HCT116 (cell line): ENCODE results near the gene FRMD4A. TPM values are rescaled to one million over a fixed set of nuclear protein-coding genes. Genes with fewer than 3 reads are reported as not detected.

Experiments used
- ATAC-seq: fragments of 200-7000 bp; cut with Tn5 transposase; 2 replicates; pipeline ENCODE4 v1.9.1; 2020; ENCODE audit warnings: mild to moderate bottlenecking, moderate library complexity
- BruUV-seq: library from RNA; stranded (reverse); fragments of 400-500 nt; replicated peaks from 2 replicates; lab custom pipeline; 2021; lab: Mats Ljungman, UMichigan
- CTCF ChIA-PET: fragments of 300-600 bp; sonication (Branson Sonifier 250); formaldehyde crosslinking; loops from one replicate; lab custom pipeline; 2021; ENCODE audit warnings: antibody characterized with exemption; lab: Charles Lee
- POLR2A ChIA-PET: fragments of 300-600, 350-600 bp; sonication (Branson Sonifier 250); formaldehyde crosslinking; loops from one replicate; lab custom pipeline; 2021; ENCODE audit warnings: antibody characterized with exemption; lab: Charles Lee
- RAD21 ChIA-PET, 2 experiments: fragments of 300-600 bp; sonication (Branson Sonifier 250); formaldehyde crosslinking; loops; one replicate each; lab custom pipeline; 2023; ENCODE audit warnings: low total read pairs in 2 of 2; ENCODE audit not compliant: uncharacterized antibody in 2 of 2, unreplicated experiment in 2 of 2, low non-redundant PET in 1 of 2; lab: Charles Lee
- DNase-seq: peaks from one replicate; pipeline ENCODE4 v3.0.0-alpha.2; 2010; ENCODE audit warnings: low read depth, low spot score
- H2AFZ ChIP-seq: fragments of 200-600 bp; shearing (Covaris generic), sonication (generic); 2 replicates; pipeline ENCODE4 v1.6.1; 2017; ENCODE audit warnings: low read depth, mixed run types, mixed read lengths, antibody characterized with exemption, low read length; ENCODE audit not compliant: poor library complexity, severe bottlenecking
- H3K27ac ChIP-seq: 2 replicates; pipeline ENCODE4 v1.5.1; 2012; ENCODE audit warnings: low read depth, low read length
- H3K27me3 ChIP-seq: fragments of 200-600 bp; sonication (generic); 2 replicates; pipeline ENCODE4 v1.6.1; 2016; ENCODE audit warnings: mixed run types, low read length, mixed read lengths; ENCODE audit not compliant: insufficient read depth
- H3K36me3 ChIP-seq, 2 experiments: fragments of 200-500 bp in 1 of 2; fragments of 200-600 bp in 1 of 2; sonication (Bioruptor generic) in 1 of 2; sonication (generic) in 1 of 2; 2 replicates each; pipeline versions ENCODE4 v1.5.1 to v1.6.1; 2014 to 2016; ENCODE audit warnings: low read length in 2 of 2, inconsistent platforms in 1 of 2, mixed read lengths in 1 of 2, mixed run types in 1 of 2; ENCODE audit not compliant: insufficient read depth in 2 of 2, control insufficient read depth in 1 of 2
- H3K4me1 ChIP-seq, 2 experiments: fragments of 200-600 bp in 1 of 2; sonication (generic) in 1 of 2; 2 replicates each; pipeline versions ENCODE4 v1.5.1 to v1.6.1; 2012 to 2017; ENCODE audit warnings: low read length in 2 of 2, inconsistent platforms in 1 of 2, mild to moderate bottlenecking in 1 of 2, mixed read lengths in 1 of 2, mixed run types in 1 of 2, moderate library complexity in 1 of 2; ENCODE audit not compliant: insufficient read depth in 2 of 2, control insufficient read depth in 1 of 2
- H3K4me2 ChIP-seq: fragments of 200-600 bp; sonication (generic); 2 replicates; pipeline ENCODE4 v1.6.1; 2017; ENCODE audit warnings: mixed run types, low read length, mixed read lengths
- H3K4me3 ChIP-seq, 2 experiments: fragments of 200-600 bp in 1 of 2; sonication (generic) in 1 of 2; replicated peaks in 1 of 2; 2 replicates each; pipeline ENCODE4 v1.5.1; 2011 to 2016; ENCODE audit warnings: low read length in 2 of 2, control low read depth in 1 of 2, low read depth in 1 of 2, mild to moderate bottlenecking in 1 of 2, mixed read lengths in 1 of 2, mixed run types in 1 of 2
- H3K79me2 ChIP-seq: fragments of 200-600 bp; sonication (generic); 2 replicates; pipeline ENCODE4 v1.6.1; 2017; ENCODE audit warnings: mild to moderate bottlenecking, mixed run types, low read length, moderate library complexity, mixed read lengths; ENCODE audit not compliant: insufficient read depth
- H3K9ac ChIP-seq: fragments of 200-600 bp; sonication (generic); 2 replicates; pipeline ENCODE4 v1.6.1; 2016; ENCODE audit warnings: low read length, mixed read lengths
- H3K9me2 ChIP-seq: fragments of 200-600 bp; sonication (generic), shearing (Covaris generic); 2 replicates; pipeline ENCODE4 v1.6.1; 2017; ENCODE audit warnings: mixed run types, mild to moderate bottlenecking, moderate library complexity; ENCODE audit not compliant: insufficient read depth
- H3K9me3 ChIP-seq, 2 experiments: fragments of 200-500 bp in 1 of 2; fragments of 200-600 bp in 1 of 2; sonication (Bioruptor generic) in 1 of 2; sonication (generic) in 1 of 2; 2 replicates each; pipeline ENCODE4 v1.6.1; 2014 to 2017; ENCODE audit warnings: low read length in 2 of 2, mixed read lengths in 2 of 2, inconsistent platforms in 1 of 2, low read depth in 1 of 2, mild to moderate bottlenecking in 1 of 2, mixed run types in 1 of 2, moderate library complexity in 1 of 2; ENCODE audit not compliant: control insufficient read depth in 1 of 2, insufficient read depth in 1 of 2
- H4K20me1 ChIP-seq: fragments of 200-600 bp; sonication (generic), shearing (Covaris generic); 2 replicates; pipeline ENCODE4 v1.6.1; 2017; ENCODE audit warnings: mixed run types, mild to moderate bottlenecking, moderate library complexity; ENCODE audit not compliant: insufficient read depth
- CEBPB ChIP-seq: IDR thresholded peaks from 2 replicates; pipeline ENCODE4 v1.6.1; 2012; ENCODE audit warnings: low read depth
- ELF1 ChIP-seq: IDR thresholded peaks from 2 replicates; pipeline ENCODE4 v1.6.1; 2012; ENCODE audit warnings: low read depth, borderline replicate concordance
- JUND ChIP-seq: IDR thresholded peaks from 2 replicates; pipeline ENCODE4 v1.6.1; 2012
- MAX ChIP-seq: IDR thresholded peaks from 2 replicates; pipeline ENCODE4 v1.6.1; 2012
- POLR2A ChIP-seq: IDR thresholded peaks from 2 replicates; pipeline ENCODE4 v1.7.0; 2011; ENCODE audit warnings: borderline replicate concordance; ENCODE audit not compliant: insufficient read depth, insufficient read length; ENCODE audit errors: extremely low read depth
- SIN3A ChIP-seq: IDR thresholded peaks from 2 replicates; pipeline ENCODE4 v1.6.1; 2012; ENCODE audit warnings: low read depth
- TCF7L2 ChIP-seq: IDR thresholded peaks from 2 replicates; pipeline ENCODE4 v1.7.0; 2011; ENCODE audit warnings: borderline replicate concordance, inconsistent platforms; ENCODE audit not compliant: insufficient read depth, insufficient read length; ENCODE audit errors: extremely low read depth
- intact Hi-C: fragments of 100-400 bp; cut with micrococcal nuclease; formaldehyde crosslinking; loops from 2 replicates; pipeline ENCODE4 v1.10.0; 2022
- total RNA-seq: library from RNA; stranded (reverse); gene quantifications from one replicate; pipeline ENCODE4 v1.2.1, GENCODE V29; 2021; ENCODE audit not compliant: unreplicated experiment

FRMD4A gene
- total RNA-seq, 1 experiment from 2014 or later = 0.20 TPM

GRCh38 chr10:13983035-13983434, 347.7 kb downstream of the FRMD4A start:
- POLR2A ChIA-PET = no interaction called here
- DNase-seq (no peak), ATAC-seq (no peak)
- Histone ChIP-seq H3K4me1 (peaks cover 0 to 6% of the 10 kb centered on the region in 2 experiments; a peak in 1 of 4 replicates), H4K20me1 (no peaks in the 10 kb centered on the region), H3K27me3 (no peaks in the 10 kb centered on the region), H3K4me3 (no peak overlapping the region), H3K79me2 (no peaks in the 10 kb centered on the region), H3K36me3 (no peaks in the 10 kb centered on the region), H3K4me2 (no peak overlapping the region), H3K27ac (no peak overlapping the region), H3K9ac (no peak overlapping the region), H2AFZ (no peak overlapping the region), H3K9me3 (no peaks in the 10 kb centered on the region), H3K9me2 (no peaks in the 10 kb centered on the region)
- RAD21 ChIA-PET = no interaction called here
- CTCF ChIA-PET = no interaction called here
- intact Hi-C loops = no loop called here
- no peak for TF ChIP-seq SIN3A
- no peak for TF ChIP-seq JUND
- TF ChIP-seq CEBPB = no peak
- no peak for TF ChIP-seq POLR2A
- no peak for TF ChIP-seq TCF7L2
- TF ChIP-seq ELF1 = no peak
- no peak for TF ChIP-seq MAX
- BruUV-seq = no TSS peak

GRCh38 chr10:13978533-13979115, 352.1 kb downstream of the FRMD4A start:
- peaks cover 22% of the 10 kb centered on the region for H3K27me3 ChIP-seq
- TF ChIP-seq TCF7L2 = no peak
- no peak for TF ChIP-seq POLR2A
- ChIA-PET CTCF (no interaction called here), POLR2A (no interaction called here), RAD21 (no interaction called here)
- no TSS peak for BruUV-seq
- no peaks in the 10 kb centered on the region for H3K79me2 ChIP-seq
- H3K4me2 ChIP-seq = no peak overlapping the region
- H3K4me3 ChIP-seq = no peak overlapping the region
- H3K27ac ChIP-seq = no peak overlapping the region
- no peak overlapping the region for H2AFZ ChIP-seq
- no peak for DNase-seq
- intact Hi-C loops = no loop called here
- H3K9me2 ChIP-seq = no peaks in the 10 kb centered on the region
- no peaks in the 10 kb centered on the region for H3K36me3 ChIP-seq
- ATAC-seq = no peak
- H4K20me1 ChIP-seq = no peaks in the 10 kb centered on the region
- no peaks in the 10 kb centered on the region for H3K9me3 ChIP-seq
- H3K9ac ChIP-seq = no peak overlapping the region
- no peaks in the 10 kb centered on the region for H3K4me1 ChIP-seq
